ENCODE results near the gene CAMK2G. TPM values are rescaled to one million over a fixed set of nuclear protein-coding genes. Genes with fewer than 3 reads are reported as not detected.

CAMK2G gene
- total RNA-seq, 4 donors from 2014 or later, result 72.0 to 131 (median 83.0) TPM

- peaks cover 0 to 77% (median 36%) of the 10 kb centered on the region in 4 donors for H3K36me3 ChIP-seq
- intact Hi-C loops (cut with DNase I; ENCODE audit: low total_unique reads), result no loop called here
- 93 to 100% methylated on average over 4 to 6 of the region's 6 CpGs for WGBS, 2 donors (ENCODE audit: low coverage in 1 of 2)
- no peaks in the 10 kb centered on the region for H3K4me1 ChIP-seq
- no peak for DNase-seq
- no peaks in the 10 kb centered on the region for H3K9me3 ChIP-seq
- in situ Hi-C loops (cut with MboI; ENCODE audit: low pct_ligation_motif_present in 1 of 4, low pct_unique_long_range_greater_than_20kb in 1 of 4, low sequenced_read_pairs in 3 of 4), result no loop called here
- no peak for TF ChIP-seq POLR2AphosphoS5 (IDR thresholded peaks at IDR 0.05)
- TF ChIP-seq CTCF (IDR thresholded peaks at IDR 0.05), result no peak
- TF ChIP-seq EP300 (IDR thresholded peaks at IDR 0.05; ENCODE audit: low read depth), result no peak
- TF ChIP-seq POLR2A (IDR thresholded peaks at IDR 0.05), result no peak
- H3K4me3 ChIP-seq, result no peak overlapping the region
- H3K27me3 ChIP-seq, result no peaks in the 10 kb centered on the region
- H3K27ac ChIP-seq, result no peak overlapping the region
Observed at GRCh38 chr10:73765066-73765465, 109.3 kb downstream of the CAMK2G start.

GRCh38 chr10:73763343-73763742, 111.0 kb downstream of the CAMK2G start:
- Histone ChIP-seq H3K27me3 (no peaks in the 10 kb centered on the region), H3K4me3 (no peak overlapping the region), H3K4me1 (no peaks in the 10 kb centered on the region), H3K36me3 (peaks cover 0 to 90% (median 40%) of the 10 kb centered on the region in 4 donors), H3K9me3 (no peaks in the 10 kb centered on the region), H3K27ac (no peak overlapping the region)
- in situ Hi-C loops (cut with MboI; ENCODE audit: low pct_ligation_motif_present in 1 of 4, low pct_unique_long_range_greater_than_20kb in 1 of 4, low sequenced_read_pairs in 3 of 4) (no loop called here), intact Hi-C loops (cut with DNase I; ENCODE audit: low total_unique reads) (no loop called here)
- TF ChIP-seq POLR2AphosphoS5 (IDR thresholded peaks at IDR 0.05), result no peak
- no peak for TF ChIP-seq POLR2A (IDR thresholded peaks at IDR 0.05)
- TF ChIP-seq EP300 (IDR thresholded peaks at IDR 0.05; ENCODE audit: low read depth), result no peak
- TF ChIP-seq CTCF (IDR thresholded peaks at IDR 0.05), result no peak
- WGBS, 2 donors (ENCODE audit: low coverage in 1 of 2), result 52 to 82% methylated on average over 2 of the region's 2 CpGs
- DNase-seq, result no peak

GRCh38 chr10:73762915-73763314, 111.4 kb downstream of the CAMK2G start:
- H3K9me3 ChIP-seq, result no peaks in the 10 kb centered on the region
- H3K4me1 ChIP-seq, result no peaks in the 10 kb centered on the region
- H3K4me3 ChIP-seq, result no peak overlapping the region
- no peaks in the 10 kb centered on the region for H3K27me3 ChIP-seq
- in situ Hi-C loops (cut with MboI; ENCODE audit: low pct_ligation_motif_present in 1 of 4, low pct_unique_long_range_greater_than_20kb in 1 of 4, low sequenced_read_pairs in 3 of 4), result no loop called here
- no peak overlapping the region for H3K27ac ChIP-seq
- DNase-seq, result no peak
- intact Hi-C loops (cut with DNase I; ENCODE audit: low total_unique reads), result no loop called here
- 73% methylated on average over 2 of the region's 2 CpGs for WGBS, 2 donors (ENCODE audit: low coverage in 1 of 2)
- TF ChIP-seq POLR2AphosphoS5 (IDR thresholded peaks at IDR 0.05) (no peak), POLR2A (IDR thresholded peaks at IDR 0.05) (no peak), EP300 (IDR thresholded peaks at IDR 0.05; ENCODE audit: low read depth) (no peak), CTCF (IDR thresholded peaks at IDR 0.05) (no peak)
- peaks cover 0 to 90% (median 38%) of the 10 kb centered on the region in 4 donors for H3K36me3 ChIP-seq

Small RNAs within 50 kb of the gene (small RNA-seq; reads per million reads assigned to genes)
- 0 reads per million in 4 donors for gene AC022400.9
- 0 reads per million in 4 donors for gene ZSWIM8-AS1

Other genes with a start within 250 kb of the CAMK2G start
- gene MYOZ1, start 233.1 kb downstream of the CAMK2G start, total RNA-seq, result 1 to 10 TPM in 1 of 4 donors, not detected in 3; 1.1 TPM
- 1 to 10 TPM in 1 of 4 donors, under 1 TPM in 1, not detected in 2; 0.14 to 4.5 TPM for gene SYNPO2L, start 218.5 kb downstream of the CAMK2G start, total RNA-seq
- 10 to 100 TPM in 1 of 4 donors, 1 to 10 TPM in 2, not detected in 1; 8.0 to 12.7 (median 8.6) TPM for gene AGAP5, start 176.4 kb downstream of the CAMK2G start, total RNA-seq
- gene SEC24C, start 130.2 kb downstream of the CAMK2G start, total RNA-seq, result 100 to 1,000 TPM in 2 of 4 donors, 10 to 100 TPM in 2; 46.7 to 104 (median 80.2) TPM
- 10 to 100 TPM in 3 of 4 donors, 1 to 10 TPM in 1; 2.6 to 37.4 (median 17.0) TPM for gene CHCHD1, start 92.5 kb downstream of the CAMK2G start, total RNA-seq
- 100 to 1,000 TPM in 3 of 4 donors, 10 to 100 TPM in 1; 94.5 to 530 (median 188) TPM for gene ZSWIM8, start 88.9 kb downstream of the CAMK2G start, total RNA-seq
- 10 to 100 TPM; 14.3 to 34.5 (median 22.1) TPM for gene NDST2, start 63.0 kb downstream of the CAMK2G start, total RNA-seq
- 1 to 10 TPM in 3 of 4 donors, under 1 TPM in 1; 0.75 to 8.0 (median 2.3) TPM for gene PLAU, start 36.6 kb upstream of the CAMK2G start, total RNA-seq
- 100 to 1,000 TPM in 3 of 4 donors, 10 to 100 TPM in 1; 96.1 to 133 (median 120) TPM for gene VCL, start 123.6 kb upstream of the CAMK2G start, total RNA-seq